Epithelial cell of prostate (primary cell): ENCODE measurements around the gene RAD9B.
"Not testable (repeated sequence)": the region's sequence is repeated elsewhere in the genome, so short reads cannot be mapped to it uniquely, and the experiment has no call there.

Experiments
- DNase-seq: peaks from one replicate; pipeline ENCODE4 v3.0.0-alpha.2; 2011; ENCODE audit warnings: low read depth, low spot score
- H3K27ac ChIP-seq: fragments of 450-650 bp; 2 replicates; pipeline ENCODE4 v1.5.1; 2017; ENCODE audit warnings: mild to moderate bottlenecking

RAD9B gene

DNA sequence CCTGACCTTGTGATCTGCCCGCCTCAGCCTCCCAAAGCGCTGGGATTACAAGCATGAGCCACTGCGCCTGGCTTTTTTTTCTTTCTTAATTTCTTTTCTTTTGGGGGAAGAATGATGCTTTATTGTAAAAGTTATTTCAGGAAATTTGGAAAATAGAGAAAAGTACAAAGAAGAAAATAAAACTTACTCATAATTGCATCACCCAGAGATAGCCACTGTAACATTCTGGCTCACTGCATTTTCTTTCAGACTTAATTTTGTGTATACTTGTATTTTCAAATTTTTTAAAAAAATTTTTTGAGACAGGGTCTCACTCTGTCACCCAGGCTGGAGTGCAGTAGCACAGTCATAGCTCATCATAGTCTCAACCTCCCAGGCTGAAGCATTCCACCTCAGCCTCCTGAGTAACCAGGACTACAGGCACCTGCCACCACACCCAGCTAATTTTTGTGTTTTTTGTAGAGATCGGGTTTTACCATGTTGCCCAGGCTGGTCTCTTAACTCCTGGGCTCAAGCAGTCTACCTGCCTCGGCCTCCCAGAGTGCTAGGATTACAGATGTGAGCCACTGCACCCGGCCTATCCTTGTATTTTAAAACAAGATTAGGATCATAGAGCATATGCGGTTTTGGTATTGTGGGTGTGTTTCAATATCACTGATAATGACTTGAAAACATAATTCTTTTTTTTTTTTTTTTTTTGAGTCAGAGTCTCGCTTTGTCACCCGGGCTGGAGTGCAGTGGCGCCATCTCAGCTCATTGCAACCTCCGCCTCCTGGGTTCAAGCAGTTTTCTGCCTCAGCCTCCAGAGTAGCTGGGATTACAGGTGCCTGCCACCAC lies 19.0 kb downstream of the RAD9B start:
- DNase-seq = not testable (repeated sequence)

DNA sequence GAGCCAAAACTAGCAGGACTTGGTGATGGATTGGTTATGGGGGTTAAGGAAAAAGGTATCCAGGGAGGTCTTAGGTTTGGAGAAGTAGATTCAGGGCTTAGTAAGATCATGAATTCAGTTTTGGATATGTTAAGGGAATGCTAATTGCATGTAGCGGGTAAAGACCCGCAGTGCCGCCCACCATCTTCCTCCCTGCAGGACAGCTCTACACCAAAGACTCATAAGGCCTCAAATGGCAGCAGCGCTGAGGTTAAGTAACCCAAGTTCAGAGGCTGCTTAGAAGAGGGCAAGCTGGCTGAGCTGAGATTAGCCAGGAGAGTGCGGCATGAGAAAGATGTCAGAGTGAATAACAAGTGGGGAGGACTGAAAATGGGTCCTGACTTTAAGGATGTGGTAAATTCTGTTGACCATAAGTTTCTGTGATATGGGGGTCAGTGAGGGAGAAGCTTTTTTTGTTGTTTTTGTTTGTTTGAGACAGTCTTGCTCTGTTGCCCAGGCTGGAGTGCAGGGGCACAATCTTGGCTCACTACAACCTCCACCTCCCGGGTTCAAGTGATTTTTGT lies 26.2 kb downstream of the RAD9B start:
- no peak overlapping the region for H3K27ac ChIP-seq
- no peak for DNase-seq

More for the DNA sequence above, 19.0 kb downstream of the RAD9B start:
- not testable (repeated sequence) for H3K27ac ChIP-seq

DNA sequence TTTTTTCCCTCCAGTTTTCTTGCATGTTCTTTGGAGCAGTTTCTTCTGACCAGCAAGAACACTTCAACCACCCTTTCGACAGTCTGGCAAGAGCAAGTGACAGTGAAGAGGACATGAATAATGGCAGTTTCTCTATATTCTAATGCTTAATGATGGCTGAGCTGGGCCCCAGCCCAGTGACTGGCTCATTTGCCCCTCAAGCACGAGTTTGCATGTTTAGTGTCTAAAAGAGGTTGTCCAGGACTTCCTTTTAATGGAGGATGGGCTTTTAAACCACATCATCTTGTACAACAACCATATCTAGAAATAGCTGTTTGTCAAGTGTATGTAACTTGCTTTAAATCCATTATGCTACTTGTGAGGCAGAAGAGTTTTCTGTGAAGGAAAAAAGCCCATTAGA lies 28.4 kb downstream of the RAD9B start:
- H3K27ac ChIP-seq = no peak overlapping the region
- DNase-seq = no peak

DNA sequence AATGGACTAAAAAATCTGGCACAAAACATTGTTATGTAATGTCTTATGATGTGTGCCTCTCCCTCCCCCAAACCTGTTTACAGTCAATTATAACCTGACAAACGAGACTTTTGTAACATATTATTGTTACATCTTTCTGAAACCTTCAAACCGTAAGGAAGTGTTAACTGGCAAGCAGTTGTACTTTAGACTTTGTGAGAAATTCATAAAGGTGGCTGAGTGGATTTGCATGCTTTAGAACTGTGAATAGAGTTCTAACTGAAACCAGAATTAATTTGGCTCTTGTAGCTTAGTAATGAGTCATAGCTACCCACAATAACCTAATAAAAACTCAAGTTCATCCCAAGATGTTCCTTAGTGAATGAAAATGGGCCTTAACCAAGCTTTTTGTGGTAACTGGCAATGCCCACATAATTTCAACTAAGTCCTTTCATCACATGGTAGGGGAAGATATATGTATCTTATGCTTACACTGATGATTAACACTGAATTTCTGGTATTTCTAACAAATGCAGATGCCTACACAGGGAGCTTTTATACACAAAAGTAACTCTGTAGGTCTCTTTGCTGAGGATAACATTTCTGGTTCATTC lies 29.7 kb downstream of the RAD9B start:
- no peak for DNase-seq
- H3K27ac ChIP-seq = no peak overlapping the region

DNA sequence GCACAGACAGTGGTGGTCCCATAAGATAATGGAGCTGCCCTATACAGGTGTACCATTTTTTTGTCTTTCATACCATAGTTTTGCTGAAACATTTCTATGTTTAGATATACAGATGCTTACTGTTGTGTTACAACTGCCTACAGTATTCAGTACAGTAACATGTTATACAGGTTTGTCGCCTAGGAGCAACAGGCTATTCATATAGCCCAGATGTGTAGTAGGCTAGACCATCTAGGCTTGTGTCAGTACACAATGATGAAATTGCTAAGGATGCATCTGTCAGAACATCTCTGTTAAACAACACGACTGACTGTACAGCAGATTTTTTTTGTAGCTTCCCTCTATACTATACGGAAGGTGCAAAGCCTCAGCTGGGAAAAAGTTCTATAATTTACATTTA lies 30.5 kb downstream of the RAD9B start:
- DNase-seq = no peak
- H3K27ac ChIP-seq = no peak overlapping the region

- no peak overlapping the region for H3K27ac ChIP-seq
- no peak for DNase-seq
These were observed 31.5 kb downstream of the RAD9B start for GRCh38 chr12:110533607-110534006.

- no peak overlapping the region for H3K27ac ChIP-seq
- no peak for DNase-seq
These were observed 32.7 kb downstream of the RAD9B start for GRCh38 chr12:110534811-110535210.

DNA sequence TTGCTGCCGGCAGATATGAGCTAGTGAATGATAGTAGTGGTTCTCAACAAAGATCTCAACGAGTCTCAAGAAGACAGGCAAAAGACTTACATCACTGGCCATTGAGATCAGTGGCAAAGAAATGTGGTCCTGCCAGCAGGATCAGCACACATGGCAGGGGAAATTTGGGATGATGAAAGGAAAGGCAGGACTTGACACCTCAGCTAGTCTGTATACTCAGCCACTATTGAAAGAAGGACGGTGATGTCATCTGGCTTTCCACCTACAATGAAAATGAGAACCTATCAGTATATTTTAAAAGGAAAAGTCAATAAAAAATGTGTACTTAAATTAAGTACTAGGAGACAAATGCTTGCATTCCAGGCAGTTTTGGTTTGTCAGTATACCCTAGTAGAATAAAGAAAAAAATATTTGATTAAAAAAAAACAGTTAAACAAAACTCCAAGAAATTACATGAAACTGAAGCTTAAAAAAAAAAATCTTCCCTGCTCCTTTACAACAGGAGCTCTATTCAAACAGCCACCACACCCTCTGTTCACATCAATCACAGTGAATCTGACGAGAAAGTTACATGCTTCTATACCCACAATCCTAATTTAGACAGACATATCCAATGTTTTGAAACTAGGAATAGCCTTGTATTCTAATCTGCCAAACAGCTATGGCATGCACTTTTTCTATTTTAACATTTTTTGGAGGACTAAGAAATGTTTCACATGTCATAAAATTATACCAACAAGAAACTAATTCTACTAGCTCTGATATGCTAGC lies 34.9 kb downstream of the RAD9B start:
- DNase-seq = no peak
- H3K27ac ChIP-seq = peak overlapping the region; percentile 49

GRCh38 chr12:110537605-110538409 lies 35.7 kb downstream of the RAD9B start:
- DNase-seq = peak; percentile 65
- H3K27ac ChIP-seq = peak overlapping the region; percentile 49

DNA sequence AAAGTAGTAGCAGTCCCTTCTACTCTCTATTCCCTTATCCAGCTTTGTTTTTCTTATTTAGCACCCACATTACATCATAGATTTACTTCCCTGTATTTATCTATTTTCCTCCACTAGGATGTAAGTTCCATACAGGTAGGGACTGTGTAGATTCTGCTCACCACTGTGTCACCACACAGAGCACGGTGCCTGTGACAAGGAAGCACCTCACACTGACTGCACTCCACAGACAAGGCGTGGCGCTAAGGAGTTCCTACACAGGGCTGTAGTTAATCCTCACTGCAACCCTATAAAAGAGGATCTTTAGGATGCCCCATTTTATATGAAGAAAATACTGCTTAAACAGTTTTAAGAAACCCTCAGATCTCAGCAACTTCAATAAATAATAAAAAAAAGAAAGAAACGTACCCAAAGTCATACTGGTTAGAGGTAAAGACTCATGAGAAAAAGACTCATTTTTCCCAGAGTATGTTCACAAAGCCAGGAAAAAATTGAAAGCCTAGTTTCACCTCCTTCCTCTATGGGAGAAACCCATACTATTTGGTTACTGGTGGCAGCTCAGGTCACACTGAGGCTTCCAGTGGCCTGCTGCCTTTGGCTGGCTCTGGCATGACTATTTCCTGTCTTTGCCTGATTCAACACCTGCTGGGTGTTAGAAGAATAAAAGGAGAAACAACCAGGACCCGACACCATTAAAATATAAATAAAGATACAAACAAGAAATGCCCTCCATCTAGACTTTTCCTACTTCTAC lies 36.9 kb downstream of the RAD9B start:
- no peak for DNase-seq
- peak overlapping the region; percentile 49 for H3K27ac ChIP-seq

- no peak for DNase-seq
- H3K27ac ChIP-seq = peak overlapping the region; percentile 49
These were observed 37.9 kb downstream of the RAD9B start for GRCh38 chr12:110540048-110540447.

DNA sequence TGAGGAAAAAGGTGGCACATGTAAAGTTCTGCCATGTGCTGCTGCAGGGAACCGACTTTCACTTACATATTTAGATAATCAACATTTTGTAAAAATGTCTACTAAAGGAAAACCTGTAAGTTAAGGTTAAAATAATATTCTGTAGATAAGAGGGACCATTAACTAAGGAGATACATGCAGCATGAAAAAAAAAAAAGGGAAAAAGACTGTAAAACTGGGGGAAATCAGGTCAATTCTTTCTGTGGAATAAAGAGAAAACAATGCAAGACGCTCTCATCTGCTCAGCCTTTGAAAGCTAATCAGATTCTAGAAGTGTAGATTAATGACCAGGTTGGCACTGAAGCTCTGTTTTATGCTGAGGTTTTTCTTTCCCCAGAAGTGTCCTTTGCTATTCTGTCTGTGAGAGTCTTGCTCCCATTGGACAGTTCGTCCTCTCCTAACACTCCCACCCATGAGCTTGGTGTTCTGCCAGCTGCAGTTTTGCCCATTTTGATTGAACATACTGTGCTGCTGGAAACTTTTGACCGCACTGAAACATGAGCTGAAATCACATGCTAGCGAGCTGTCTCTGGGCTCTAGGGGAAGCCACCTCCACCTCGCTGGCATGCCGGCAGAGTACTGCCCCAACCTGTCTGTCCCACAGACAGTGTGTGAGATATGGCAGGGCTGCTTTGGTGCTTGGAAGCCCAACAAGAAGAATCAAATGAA lies 41.3 kb downstream of the RAD9B start:
- DNase-seq = no peak
- peak overlapping the region; percentile 82 for H3K27ac ChIP-seq

DNA sequence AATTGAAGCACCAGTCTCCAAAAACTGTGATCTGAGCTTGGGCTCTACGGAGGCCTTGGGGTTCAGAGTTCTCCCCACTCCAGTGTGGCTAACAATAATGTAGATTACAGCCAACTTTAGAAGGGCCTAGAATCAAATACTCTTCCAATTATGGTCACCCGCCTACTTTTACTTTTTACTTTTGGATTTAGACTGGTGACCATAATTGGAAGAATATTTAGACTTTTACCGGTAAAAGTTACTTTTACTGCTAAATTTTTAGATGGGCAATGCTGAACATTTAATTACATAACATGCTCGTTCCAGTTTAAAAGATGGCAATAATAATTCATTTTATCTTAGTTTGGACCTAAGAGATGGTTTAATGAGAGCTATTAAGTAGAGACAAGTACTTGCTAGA lies 41.8 kb downstream of the RAD9B start:
- peak overlapping the region; percentile 82 for H3K27ac ChIP-seq
- no peak for DNase-seq

DNA sequence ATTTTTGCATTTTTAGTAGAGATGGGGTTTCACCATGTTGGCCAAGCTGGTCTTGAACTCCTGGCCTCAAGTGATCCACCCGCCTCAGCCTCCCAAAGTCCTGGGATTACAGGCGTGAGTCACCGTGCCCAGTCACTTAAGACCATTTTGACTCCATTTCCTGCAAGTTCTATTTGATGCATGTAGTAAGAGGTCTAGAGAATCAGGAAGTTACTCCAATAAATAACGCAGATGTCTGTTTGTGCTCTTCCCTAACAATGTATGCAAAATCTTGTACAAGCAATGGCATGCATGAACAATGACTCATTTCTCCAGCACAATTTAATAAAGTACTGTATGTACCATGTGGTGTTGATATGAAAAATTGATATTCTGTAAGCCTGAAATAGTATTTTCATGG lies 43.1 kb downstream of the RAD9B start:
- peak overlapping the region; percentile 82 for H3K27ac ChIP-seq
- peak; percentile 99 for DNase-seq

GRCh38 chr12:110545812-110546211 lies 43.7 kb downstream of the RAD9B start:
- H3K27ac ChIP-seq = peak overlapping the region; percentile 82
- no peak for DNase-seq

DNA sequence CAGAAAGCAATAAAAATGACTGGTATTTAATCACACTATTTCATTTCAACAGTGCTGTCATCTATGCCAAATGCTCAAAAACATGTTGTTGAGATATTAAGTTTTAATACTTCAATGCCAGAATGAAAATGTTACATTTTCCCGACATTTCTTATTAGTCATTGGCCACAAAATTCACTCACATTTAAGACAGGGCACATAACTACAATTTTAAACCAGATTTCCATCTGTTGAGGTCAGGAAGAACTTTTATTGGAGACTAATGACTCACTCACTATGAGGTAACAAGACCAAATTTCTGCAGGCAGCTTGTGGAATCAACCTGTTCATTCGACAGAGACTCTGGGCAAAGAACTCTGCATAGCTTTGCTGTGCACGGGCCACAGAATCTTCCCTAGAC lies 44.2 kb downstream of the RAD9B start:
- DNase-seq = no peak
- H3K27ac ChIP-seq = peak overlapping the region; percentile 82

DNA sequence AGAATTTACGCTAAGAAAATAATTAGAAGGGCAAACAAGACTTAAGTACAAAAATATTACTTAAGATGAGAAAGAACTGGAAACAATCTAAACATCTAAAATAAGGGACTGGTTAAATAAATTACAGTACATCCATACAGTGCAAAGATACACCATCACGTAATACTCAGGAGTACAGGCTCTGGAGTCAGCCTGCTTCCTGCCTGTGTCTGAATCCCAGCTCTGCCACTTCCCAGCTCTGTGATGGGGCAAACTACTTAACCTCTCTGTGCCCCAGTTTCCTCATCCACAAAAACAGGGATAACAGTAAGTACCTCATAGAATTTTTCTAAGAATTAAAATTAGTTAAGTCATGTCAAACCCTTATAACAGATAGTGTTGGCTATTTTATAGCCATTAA lies 45.0 kb downstream of the RAD9B start:
- DNase-seq = no peak

DNA sequence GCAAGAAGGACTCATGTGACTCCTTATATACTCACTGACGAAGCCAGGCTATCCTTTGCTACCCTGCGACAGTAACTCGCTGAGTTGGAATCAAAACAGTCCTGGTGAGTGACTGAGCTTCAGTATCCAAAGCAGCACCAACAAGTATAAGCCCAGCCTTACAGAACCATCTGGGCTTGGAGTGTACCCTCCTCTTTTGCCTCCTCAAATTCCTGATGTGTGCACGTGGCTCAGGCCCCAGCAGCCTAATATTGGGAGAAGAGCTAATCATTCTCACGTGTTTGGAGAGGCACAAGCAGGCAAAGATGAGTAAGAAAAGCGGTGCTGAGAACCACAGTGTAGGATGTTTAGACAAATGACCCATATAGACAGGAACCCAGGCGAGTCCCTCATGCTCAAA lies 46.5 kb downstream of the RAD9B start:
- no peak overlapping the region for H3K27ac ChIP-seq
- DNase-seq = no peak

More for the DNA sequence above, 45.0 kb downstream of the RAD9B start:
- H3K27ac ChIP-seq = peak overlapping the region; percentile 82

- no peak for DNase-seq
- H3K27ac ChIP-seq = no peak overlapping the region
These were observed 47.6 kb downstream of the RAD9B start for GRCh38 chr12:110549716-110550115.
